Endometrial microvascular endothelial cells (primary cell): ENCODE data around the gene G3BP2. TPM values are rescaled to one million over a fixed set of nuclear protein-coding genes. Genes with fewer than 3 reads are reported as not detected.

ENCODE experiments used
- in situ Hi-C: cut with HindIII; loops from 2 replicates; pipeline ENCODE4 v1.10.0; 2017; ENCODE audit warnings: low sequenced_read_pairs, low pct_unique_long_range_greater_than_20kb; ENCODE audit errors: inconsistent ontology term
- total RNA-seq: library from RNA; depleted of rRNA; stranded (reverse); fragments of >200 nt; gene quantifications from one replicate; pipeline ENCODE4 v1.2.3, GENCODE V29; 2015; ENCODE audit errors: inconsistent ontology term

Gene G3BP2
- total RNA-seq, 1 donor from 2014 or later, result 174 TPM

DNA sequence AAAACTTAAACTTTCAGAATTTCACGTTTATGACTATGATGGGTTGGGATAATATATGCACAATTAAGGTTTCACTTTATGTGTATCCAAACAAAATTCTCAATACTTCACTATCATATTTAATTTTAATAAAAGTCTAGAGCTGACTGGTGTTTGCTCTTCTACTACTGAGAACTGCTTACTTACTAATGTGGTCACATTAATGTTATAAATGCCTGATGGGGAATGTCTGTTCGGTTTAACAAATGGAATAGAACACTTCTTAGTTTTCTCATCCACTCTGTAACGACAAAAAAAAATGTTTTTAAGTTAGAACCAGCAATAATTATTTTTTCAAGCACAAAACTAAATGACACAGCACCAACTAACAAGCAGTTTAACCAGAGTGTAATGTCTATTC lies 77.2 kb downstream of the G3BP2 start:
- in situ Hi-C loops, result no loop called here

DNA sequence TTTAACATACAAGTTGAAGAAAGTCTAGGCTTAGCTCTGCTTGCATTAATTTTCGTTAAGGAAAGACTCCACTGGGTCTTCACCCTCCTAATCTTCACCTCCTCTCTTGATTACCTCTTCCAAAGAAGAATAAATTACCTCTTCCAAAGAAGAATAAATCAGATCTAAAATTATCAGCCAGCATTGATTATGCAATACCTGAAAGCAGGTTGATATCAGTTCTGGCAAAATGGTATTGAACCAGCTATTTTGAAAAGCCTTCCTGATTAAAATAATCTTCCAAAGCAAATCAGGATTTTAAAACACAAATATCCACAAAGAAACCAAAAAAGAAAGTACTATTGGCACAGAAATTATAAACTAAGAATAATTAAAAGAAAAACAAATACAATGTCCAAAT lies 79.8 kb downstream of the G3BP2 start:
- in situ Hi-C loops, result no loop called here

Other genes starting within 250 kb of the G3BP2 start
- 18.0 TPM for gene RCHY1, start 159.0 kb downstream of the G3BP2 start, total RNA-seq
- gene THAP6, start 158.9 kb downstream of the G3BP2 start, total RNA-seq, result 4.9 TPM
- not detected for gene ODAPH, start 117.3 kb downstream of the G3BP2 start, total RNA-seq
- gene CDKL2, start 42.9 kb downstream of the G3BP2 start, total RNA-seq, result not detected
- 64.7 TPM for gene USO1, start 51.2 kb upstream of the G3BP2 start, total RNA-seq
- gene PPEF2, start 229.0 kb upstream of the G3BP2 start, total RNA-seq, result not detected